Activated CD4-positive, CD25-positive, alpha-beta regulatory T cell treated with anti-CD3 and anti-CD28 coated beads, Interleukin-2, amount 50 U/mL, for 24 hours (primary cell): Measurements from ENCODE around the gene PLXNB1.
"Not testable (repeated sequence)": the region's sequence is repeated elsewhere in the genome, so short reads cannot be mapped to it uniquely, and the experiment has no call there.

Experiments
- ATAC-seq, 2 donors: fragments of 150-1000 bp; cut with Tn5 transposase; one replicate each; pipeline ENCODE4 v1.10.0; 2021; ENCODE audit warnings: mild to moderate bottlenecking in 1 of 2, moderate library complexity in 1 of 2

PLXNB1 gene, protein sequence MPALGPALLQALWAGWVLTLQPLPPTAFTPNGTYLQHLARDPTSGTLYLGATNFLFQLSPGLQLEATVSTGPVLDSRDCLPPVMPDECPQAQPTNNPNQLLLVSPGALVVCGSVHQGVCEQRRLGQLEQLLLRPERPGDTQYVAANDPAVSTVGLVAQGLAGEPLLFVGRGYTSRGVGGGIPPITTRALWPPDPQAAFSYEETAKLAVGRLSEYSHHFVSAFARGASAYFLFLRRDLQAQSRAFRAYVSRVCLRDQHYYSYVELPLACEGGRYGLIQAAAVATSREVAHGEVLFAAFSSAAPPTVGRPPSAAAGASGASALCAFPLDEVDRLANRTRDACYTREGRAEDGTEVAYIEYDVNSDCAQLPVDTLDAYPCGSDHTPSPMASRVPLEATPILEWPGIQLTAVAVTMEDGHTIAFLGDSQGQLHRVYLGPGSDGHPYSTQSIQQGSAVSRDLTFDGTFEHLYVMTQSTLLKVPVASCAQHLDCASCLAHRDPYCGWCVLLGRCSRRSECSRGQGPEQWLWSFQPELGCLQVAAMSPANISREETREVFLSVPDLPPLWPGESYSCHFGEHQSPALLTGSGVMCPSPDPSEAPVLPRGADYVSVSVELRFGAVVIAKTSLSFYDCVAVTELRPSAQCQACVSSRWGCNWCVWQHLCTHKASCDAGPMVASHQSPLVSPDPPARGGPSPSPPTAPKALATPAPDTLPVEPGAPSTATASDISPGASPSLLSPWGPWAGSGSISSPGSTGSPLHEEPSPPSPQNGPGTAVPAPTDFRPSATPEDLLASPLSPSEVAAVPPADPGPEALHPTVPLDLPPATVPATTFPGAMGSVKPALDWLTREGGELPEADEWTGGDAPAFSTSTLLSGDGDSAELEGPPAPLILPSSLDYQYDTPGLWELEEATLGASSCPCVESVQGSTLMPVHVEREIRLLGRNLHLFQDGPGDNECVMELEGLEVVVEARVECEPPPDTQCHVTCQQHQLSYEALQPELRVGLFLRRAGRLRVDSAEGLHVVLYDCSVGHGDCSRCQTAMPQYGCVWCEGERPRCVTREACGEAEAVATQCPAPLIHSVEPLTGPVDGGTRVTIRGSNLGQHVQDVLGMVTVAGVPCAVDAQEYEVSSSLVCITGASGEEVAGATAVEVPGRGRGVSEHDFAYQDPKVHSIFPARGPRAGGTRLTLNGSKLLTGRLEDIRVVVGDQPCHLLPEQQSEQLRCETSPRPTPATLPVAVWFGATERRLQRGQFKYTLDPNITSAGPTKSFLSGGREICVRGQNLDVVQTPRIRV (N-terminal part only)

GRCh38 chr3:48429960-48430707 lies at the start of gene PLXNB1:
Gene PLXNB1, minus strand, starts transcription at chr3:48430086. Its CDS starts 5,475 bp downstream, at chr3:48424611.
- peak in 1 of 2 donors; percentile 8 for ATAC-seq

DNA sequence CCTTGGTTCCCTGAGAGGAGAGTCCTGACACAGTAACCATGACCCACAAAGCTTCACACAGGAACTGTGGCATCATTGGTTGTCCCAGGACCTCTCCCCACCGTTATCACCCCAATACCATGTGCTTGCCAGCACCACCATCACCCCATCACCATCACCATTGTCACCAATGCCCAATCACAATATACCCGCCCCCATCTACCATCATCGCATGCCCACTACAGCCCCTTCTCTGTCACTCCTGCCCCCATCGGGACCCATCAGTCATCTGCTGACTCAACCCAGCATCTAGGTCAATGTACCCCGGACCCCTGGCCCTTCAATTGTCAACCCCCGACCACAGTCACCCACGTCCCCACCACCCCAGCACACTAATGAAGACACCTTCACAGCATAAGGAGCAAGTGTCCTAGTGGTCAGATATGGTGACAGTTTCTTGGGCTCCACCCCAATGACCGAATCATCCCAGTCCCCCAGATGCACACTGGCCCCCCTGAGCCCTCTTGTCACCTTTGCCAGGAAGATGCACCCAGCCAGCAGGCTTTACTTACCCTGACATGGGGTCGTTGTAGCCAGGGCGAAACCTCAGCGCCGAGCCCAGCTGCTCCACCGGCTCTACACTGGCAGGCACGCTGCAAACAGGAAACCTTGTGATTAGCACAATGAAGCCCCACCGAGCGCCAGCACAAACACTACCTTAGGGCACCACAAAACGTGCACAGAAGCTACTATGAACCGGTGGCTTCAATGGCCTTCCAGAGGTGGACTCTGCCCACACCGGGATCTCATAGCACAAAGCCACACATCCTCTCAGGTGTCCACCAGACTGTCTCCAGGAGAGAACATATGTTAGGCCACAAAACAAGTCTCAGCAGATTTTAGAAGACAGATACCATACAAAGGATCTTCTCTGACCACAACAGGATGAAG lies 49.0 kb upstream of the PLXNB1 start:
- ATAC-seq: peak; percentile 65 to 72

DNA sequence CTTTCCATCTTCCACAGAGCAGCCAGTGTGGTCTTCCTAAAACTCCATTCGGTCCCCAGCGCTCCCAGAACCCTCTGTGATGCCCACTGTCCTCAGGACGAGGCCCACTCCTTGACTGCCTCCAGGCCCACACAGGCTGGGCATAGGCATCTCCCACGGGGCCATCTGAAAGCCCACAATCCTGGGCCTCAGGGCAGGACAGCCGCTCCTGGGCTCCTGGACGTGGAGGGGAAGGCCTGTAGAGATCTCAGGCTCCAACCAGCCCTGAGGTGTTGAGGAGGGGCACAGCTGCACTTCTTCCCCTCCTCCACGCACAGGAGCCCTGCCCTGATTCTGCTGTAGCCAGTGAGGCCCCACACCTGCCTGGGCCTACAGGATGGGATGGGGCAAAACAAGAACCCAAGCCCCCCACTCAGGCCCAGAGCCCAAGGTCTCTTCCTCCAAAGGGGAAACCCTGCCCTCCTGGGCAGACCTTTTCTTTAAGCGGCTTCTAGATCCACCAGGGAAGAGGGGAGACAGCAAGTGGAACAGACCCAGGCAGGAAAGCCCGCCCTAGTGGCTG lies 48.2 kb upstream of the PLXNB1 start:
- ATAC-seq: no peak

- no peak for ATAC-seq
Measured at GRCh38 chr3:48476426-48477053, 46.7 kb upstream of the PLXNB1 start.

DNA sequence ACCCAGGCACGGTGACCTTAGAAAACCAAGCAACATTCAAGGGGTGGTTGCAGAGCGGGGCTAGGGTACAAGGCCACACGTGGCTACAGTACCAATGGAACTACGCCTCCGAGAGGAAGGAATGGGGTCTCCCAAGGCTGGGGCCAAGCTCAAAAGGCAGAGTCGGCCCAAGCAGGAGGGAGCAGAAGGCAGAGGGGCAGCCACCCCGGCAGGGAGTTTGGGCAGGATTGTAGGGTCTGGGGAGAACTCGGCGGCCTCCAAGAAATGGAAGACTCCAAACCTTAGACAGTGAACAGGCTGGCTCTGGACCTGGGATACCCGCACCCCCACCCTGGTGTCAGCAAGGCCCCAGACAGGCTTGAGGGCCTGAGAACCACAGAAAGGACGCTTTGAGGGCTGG lies 45.3 kb upstream of the PLXNB1 start:
- ATAC-seq: no peak

DNA sequence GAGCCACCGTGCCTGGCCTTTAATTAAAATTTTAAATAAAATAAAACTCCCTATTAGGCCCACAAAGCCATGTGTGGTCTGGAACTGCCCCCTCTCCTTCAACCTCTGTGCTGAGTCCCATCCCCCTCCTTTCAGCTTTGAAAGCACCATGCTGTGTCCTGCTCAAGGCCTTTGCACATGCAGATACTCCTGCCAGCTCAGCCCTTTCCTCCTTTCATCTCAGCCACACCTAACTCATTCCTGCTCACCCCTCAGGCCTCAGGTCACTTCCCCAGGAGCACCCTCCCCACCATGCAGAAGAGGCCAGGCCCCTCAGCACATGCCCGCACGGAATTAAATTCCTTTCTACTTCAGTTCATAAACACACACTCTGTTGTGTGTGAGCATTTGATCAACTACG lies 44.7 kb upstream of the PLXNB1 start:
- ATAC-seq: no peak

DNA sequence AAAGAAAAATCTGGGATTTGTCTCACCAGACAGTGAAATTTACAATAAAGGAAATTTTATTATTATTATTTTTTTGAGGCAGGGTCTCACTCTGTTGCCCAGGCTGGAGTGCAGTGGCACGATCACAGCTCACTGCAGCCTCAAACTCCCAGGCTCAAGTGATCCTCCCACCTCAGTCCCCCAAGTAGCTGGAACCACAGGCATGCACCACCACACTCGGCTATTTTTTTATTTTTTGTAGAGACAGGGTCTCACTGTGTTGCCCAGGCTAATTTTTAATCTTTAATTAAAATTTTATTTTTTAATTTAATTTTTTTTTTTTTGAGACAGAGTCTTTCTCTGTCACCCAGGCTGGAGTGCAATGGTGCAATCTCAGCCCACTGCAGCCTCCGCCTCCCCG lies 44.1 kb upstream of the PLXNB1 start:
- ATAC-seq: not testable (repeated sequence)

GRCh38 chr3:48473617-48473952 lies 43.7 kb upstream of the PLXNB1 start:
- no peak for ATAC-seq

DNA sequence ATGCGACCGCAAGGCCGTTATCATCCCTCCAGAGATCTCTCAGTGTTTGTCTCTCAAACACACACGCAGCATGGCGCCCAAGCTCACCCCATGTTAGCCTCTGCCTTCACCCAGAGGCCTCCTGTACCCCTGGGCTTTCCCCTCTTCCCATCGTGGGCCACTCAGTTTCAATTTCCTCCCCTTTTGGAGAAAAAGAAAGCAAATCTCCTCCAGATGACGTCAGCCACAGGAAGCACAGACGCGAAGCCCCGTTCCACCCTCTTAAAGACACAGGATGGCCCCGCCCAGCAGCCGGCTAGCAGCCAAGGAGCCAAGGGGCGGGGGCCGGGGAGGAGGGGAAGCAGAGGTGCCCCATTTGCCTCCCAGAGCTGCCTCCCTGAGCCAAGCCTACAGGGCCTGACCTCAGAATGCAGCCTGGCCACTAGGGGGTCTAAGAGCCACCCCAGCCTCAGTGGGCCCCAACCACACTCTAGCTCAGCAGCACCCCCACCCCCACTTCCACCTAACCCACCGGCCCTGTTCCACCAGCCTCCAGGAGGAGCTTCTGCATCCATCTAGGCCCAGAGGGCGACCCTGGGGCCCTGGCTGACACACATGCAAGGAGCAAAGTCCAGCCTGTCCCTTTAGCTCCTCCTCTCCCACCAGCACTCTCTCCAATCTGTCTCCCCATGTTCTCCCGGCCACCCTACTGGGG lies 43.2 kb upstream of the PLXNB1 start:
- peak; percentile 89 to 90 for ATAC-seq

- ATAC-seq: peak in 1 of 2 donors; percentile 12
Measured at GRCh38 chr3:48472673-48472922, 42.7 kb upstream of the PLXNB1 start.

DNA sequence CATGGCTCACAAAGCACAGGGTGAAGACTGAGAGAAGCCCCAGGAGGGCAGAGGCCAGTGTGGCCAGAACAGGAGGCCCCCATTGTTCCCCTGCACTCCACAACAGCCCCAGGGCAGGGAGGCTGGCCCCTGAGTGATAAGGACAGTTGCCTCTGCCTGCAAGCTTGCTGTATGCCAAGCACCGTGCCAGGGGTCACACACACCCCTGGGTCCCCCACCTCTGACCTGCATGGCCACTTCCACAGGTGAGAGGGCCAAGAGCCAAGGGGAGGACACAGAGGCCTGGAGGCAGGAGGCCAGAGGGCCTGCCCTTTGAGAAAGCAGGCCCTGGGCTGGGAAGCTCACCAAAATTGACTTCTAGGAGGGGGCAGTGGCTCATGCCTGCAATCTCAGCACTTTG lies 40.4 kb upstream of the PLXNB1 start:
- no peak for ATAC-seq

DNA sequence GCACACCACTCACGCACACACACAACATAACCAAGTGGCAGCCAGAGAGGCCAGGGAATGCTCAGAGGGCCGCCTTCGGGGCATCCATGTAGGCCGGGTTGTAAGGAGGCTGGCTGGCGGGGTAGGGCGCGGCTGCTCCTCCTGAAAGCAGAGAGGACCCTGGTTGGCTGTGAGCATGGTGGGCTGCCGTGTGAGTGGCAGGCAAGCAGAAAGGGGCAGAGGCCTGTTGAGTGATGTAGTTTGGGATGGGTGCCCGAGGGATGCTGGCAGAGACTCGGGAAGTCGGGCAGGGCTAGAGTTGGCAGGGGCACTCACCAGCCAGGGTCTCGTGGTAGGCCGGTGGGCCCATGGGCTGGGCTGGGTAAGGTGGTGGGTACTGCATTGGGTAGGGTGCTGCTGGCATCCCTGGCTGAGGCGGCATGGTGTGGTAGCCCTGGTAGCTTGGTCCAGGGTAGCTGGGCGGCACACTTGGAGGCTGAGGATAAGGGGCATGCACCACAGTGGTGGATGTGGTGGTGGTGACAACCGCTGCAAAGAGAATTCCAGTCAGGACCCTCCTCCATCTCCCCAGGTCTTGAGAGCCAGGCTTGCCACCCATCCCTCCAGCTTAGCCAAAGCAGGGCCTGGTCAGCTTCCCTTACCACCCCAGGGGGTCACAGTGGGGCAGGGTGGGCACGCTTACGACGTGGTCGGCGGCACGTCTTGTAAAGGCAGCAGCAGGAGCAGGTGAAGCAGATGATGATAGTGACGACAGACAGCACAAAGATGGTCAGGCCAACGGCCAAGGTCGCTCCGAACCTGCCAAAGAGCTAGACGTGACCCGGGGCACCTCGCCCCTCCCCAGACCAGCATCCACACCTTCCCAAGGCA lies 39.4 kb upstream of the PLXNB1 start:
- ATAC-seq: no peak

DNA sequence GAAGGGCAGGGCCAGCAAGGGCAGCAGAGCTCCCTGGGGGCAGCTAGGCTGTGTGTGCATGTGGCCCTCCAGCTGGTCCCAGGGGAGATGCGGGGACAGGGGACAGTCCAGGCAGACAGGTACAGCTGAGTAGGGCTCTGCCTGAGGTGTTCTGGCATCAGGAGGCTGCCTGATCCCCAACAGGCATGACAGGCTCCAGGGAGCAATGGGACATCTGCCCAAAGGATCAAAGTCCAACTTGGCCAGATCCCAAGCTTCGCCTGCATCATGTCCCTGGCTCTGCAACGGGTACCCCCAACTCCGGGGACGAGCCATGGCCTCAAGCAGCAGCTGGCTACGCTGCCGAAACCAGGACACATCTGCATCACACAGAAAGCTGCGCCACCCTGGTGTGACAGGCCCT lies 38.4 kb upstream of the PLXNB1 start:
- ATAC-seq: no peak

DNA sequence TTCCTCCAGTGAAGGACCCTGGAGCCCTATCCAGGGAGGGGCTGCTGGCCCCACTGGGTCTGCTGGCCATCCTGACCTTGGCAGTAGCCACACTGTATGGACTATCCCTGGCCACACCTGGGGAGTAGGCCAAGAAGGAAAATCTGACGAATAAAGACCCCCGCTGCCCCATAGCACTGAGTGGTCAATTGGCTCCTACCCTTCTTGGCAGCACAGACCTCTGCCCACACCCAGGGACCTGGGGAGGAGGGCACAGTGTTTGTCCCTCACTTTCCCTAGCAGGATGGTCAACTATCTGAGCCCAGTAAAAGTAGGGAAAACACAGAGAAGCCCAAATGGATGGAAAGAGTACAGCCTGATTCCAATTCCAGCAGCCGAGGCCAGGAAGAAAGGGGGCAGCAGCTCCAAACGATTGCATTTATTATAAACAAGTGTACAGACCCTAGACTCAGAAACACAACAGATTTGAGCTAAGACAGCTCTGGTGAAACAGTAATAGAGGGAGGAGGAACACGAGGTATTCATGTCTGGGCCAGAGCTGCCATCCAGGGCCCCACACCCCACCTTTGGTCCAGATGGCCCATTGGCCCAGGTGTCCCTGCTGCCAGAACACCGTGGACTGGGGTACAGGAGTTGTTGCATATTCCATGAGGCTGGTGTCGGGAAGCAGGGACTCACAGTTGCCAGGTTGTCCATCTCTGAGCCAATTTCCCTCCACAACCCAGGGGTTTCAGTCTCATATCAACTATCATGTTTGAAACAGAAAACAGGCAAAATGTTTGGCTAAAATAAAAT lies 37.8 kb upstream of the PLXNB1 start:
- ATAC-seq: no peak

- ATAC-seq: peak in 1 of 2 donors; percentile 1
Measured at GRCh38 chr3:48467110-48467454, 37.2 kb upstream of the PLXNB1 start.

DNA sequence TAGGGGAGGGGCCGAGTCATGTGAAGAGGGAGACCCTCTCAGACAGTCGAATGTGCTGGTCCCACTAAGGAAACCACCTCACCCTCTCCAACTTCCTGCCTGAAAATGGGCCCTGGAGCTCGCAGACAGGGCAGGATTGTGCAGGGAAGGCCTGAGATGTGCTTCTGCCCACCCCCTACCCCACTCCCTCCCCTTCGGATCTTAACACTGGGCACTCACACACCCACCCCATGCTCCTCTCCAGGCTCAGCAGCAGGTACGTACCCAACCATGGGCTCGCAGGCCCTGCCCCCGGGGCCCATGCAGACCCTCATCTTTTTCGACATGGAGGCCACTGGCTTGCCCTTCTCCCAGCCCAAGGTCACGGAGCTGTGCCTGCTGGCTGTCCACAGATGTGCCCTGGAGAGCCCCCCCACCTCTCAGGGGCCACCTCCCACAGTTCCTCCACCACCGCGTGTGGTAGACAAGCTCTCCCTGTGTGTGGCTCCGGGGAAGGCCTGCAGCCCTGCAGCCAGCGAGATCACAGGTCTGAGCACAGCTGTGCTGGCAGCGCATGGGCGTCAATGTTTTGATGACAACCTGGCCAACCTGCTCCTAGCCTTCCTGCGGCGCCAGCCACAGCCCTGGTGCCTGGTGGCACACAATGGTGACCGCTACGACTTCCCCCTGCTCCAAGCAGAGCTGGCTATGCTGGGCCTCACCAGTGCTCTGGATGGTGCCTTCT lies 36.7 kb upstream of the PLXNB1 start:
- peak; percentile 11 to 22 for ATAC-seq
